ENCODE results near the gene HSD17B8.
"Not testable (repeated sequence)": the region's sequence is repeated elsewhere in the genome, so short reads cannot be mapped to it uniquely, and the experiment has no call there.

The HSD17B8 gene

DNA sequence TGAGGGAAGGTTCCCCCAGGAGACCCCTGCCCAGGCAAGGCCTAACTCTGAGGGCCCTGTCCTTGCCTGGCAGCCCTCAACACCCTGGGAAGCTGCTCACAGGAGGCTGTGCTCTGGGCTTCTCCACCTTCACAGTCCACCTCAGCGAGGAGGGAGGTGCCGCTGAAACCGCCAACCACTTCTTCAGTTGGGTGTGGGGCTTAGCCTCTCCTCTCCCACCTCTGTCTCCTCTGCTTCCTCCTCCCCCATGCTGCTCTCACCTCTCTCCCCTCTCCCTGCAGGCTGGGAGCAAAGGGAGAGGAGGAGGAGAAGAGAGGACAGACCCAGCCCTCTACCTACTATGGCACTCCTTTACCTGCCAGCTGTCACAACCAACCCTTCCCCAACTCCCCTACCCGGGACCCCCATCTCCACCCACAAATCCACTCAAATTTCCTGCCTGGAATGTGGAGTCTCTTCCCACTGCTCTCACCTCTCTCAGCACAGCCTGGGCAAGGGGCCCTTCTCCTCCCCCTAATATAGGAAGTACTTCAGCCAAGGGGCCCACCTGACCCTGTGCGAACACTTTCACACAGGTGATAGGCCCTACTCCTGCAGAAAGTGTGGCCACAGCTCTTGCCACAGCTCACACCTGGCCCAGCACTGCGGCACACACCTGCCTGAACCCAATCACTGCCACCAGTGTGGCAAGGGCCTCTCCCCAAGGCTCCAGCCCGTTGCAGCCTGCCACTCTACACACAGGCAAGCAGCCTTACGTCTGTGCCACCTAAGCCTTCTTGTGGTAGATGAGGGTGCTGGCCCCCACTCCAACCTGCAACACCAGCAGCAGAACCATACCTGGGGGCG is 11.0 kb downstream of the HSD17B8 start:
- no peak for DNase-seq (ENCODE audit: low spot score)
- TF ChIP-seq, protein P1, sequence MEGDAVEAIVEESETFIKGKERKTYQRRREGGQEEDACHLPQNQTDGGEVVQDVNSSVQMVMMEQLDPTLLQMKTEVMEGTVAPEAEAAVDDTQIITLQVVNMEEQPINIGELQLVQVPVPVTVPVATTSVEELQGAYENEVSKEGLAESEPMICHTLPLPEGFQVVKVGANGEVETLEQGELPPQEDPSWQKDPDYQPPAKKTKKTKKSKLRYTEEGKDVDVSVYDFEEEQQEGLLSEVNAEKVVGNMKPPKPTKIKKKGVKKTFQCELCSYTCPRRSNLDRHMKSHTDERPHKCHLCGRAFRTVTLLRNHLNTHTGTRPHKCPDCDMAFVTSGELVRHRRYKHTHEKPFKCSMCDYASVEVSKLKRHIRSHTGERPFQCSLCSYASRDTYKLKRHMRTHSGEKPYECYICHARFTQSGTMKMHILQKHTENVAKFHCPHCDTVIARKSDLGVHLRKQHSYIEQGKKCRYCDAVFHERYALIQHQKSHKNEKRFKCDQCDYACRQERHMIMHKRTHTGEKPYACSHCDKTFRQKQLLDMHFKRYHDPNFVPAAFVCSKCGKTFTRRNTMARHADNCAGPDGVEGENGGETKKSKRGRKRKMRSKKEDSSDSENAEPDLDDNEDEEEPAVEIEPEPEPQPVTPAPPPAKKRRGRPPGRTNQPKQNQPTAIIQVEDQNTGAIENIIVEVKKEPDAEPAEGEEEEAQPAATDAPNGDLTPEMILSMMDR (IDR thresholded peaks at IDR 0.05; ENCODE audit: extremely low read depth, insufficient read depth, missing control alignments) = no peak
- in situ Hi-C loops (cut with MboI; ENCODE audit: low pct_unique_long_range_greater_than_20kb, low sequenced_read_pairs, unreplicated experiment) = no loop called here

DNA sequence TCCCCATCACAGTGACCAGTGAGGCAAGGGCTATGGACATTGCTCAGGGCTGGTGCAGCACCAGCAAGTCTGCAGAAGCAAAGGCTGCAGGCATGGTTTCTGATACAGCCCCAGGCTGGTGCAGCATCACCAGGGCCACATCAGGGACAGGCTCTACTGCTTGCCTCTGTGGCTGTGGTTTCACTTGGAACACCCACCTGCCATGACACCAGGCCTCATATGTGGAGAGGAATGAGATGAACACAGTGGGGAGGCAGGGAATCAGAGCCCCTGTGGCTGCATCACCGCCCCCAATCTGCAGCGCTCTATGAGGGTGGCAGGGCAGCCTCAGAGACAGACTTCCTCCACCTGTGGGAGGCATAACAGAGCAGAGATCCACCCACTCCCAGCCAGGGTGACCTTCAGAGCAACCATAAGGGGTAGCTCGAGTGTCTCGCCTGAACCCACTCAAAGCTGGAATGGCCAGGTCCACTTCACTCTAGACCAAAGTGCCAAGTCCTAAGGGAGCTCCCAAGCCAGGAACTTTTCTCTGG is 11.7 kb downstream of the HSD17B8 start:
- DNase-seq (ENCODE audit: low spot score) = no peak
- TF ChIP-seq, protein P1 (IDR thresholded peaks at IDR 0.05; ENCODE audit: extremely low read depth, insufficient read depth, missing control alignments) = no peak
- in situ Hi-C loops (cut with MboI; ENCODE audit: low pct_unique_long_range_greater_than_20kb, low sequenced_read_pairs, unreplicated experiment) = no loop called here

DNA sequence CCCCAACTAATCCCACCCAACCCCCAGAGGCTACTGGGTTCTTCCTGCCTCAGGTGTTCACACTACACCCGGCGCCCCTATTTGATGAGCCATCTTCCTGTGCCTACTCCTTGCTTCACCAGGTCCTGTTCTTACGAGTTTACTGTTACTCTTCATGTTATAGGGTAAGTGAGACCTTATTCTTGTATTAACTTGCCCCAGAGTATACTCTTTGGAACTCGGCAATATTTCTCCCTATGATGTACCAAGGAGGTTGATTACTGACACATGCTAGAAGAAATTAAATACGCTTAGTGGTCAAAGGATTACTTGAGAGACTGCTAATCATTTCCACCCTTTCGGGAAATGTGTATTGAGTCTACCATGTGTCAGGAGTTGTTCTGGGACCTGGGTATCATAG is 12.8 kb downstream of the HSD17B8 start:
- TF ChIP-seq, protein P1 (IDR thresholded peaks at IDR 0.05; ENCODE audit: extremely low read depth, insufficient read depth, missing control alignments) = no peak
- DNase-seq (ENCODE audit: low spot score) = no peak
- in situ Hi-C loops (cut with MboI; ENCODE audit: low pct_unique_long_range_greater_than_20kb, low sequenced_read_pairs, unreplicated experiment) = no loop called here

DNA sequence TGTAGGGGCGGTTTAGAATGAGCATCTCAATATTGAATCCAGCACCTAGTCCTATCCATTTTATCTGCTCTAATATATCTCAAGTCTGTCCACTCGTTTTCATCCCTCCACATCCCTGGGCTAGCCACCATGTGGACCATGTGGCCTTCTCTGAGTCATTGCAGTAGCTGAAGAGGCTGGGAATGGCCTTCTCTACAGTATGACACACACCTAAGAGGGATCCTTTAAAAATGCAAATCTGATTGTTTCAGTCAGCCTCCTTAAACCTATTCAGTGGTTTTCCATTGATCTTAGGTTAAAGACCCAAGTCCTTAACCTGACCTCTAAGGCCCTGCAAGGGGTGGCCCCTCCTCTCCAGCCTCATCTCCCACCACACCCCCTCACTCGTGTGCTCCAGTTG is 13.2 kb downstream of the HSD17B8 start:
- no peak for DNase-seq (ENCODE audit: low spot score)
- in situ Hi-C loops (cut with MboI; ENCODE audit: low pct_unique_long_range_greater_than_20kb, low sequenced_read_pairs, unreplicated experiment) = no loop called here
- TF ChIP-seq, protein P1 (IDR thresholded peaks at IDR 0.05; ENCODE audit: extremely low read depth, insufficient read depth, missing control alignments) = no peak

DNA sequence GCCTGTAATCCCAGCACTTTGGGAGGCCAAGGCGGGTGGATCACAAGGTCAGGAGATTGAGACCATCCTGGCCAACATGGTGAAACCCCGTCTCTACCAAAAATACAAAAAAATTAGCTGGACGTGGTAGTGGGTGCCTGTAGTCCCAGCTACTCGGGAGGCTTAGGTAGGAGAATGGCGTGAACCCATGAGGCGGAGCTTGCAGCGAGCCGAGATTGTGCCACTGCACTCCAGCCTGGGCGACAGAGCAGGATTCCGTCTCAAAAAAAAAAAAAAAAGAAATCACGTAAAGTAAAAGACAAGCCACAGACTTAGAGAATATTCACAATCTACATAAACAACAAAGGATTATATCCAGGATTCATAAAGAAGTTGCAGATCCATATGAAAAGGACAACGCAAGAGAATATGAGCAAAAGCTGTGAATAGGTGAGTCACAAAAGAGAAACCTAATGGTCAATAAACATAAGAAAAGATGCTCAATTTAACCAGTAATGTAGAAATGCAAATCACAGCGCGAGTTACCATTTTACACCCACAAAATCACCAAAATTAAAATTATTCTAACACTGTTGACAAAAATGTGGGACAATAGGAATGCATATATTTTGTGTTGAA is 22.2 kb downstream of the HSD17B8 start:
- in situ Hi-C loops (cut with MboI; ENCODE audit: low pct_unique_long_range_greater_than_20kb, low sequenced_read_pairs, unreplicated experiment); DNase-seq (ENCODE audit: low spot score): not testable (repeated sequence)

DNA sequence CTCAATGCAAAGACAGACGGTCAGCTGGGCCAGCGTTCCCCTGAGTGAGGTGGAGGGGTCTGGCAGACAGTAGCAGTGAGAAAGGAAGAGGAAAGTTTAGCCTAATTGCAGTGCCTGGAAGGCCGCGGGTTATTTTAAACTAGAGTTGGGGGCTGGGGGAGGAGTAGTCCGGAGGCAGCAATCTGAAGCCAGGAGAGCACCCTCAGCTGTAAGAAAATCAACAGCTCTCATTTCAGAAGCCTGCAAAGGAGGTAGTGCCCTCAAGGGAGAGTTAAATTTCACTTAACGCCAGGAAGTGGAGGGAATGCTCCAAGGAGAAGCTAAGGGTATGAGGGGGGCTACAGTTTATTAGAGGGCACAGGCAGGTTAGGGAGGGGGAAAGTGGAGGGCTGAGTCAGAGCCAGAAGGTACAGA is 30.8 kb downstream of the HSD17B8 start:
- DNase-seq (ENCODE audit: low spot score) = no peak
- in situ Hi-C loops (cut with MboI; ENCODE audit: low pct_unique_long_range_greater_than_20kb, low sequenced_read_pairs, unreplicated experiment) = no loop called here
- TF ChIP-seq, protein P1 (IDR thresholded peaks at IDR 0.05; ENCODE audit: extremely low read depth, insufficient read depth, missing control alignments) = no peak

DNA sequence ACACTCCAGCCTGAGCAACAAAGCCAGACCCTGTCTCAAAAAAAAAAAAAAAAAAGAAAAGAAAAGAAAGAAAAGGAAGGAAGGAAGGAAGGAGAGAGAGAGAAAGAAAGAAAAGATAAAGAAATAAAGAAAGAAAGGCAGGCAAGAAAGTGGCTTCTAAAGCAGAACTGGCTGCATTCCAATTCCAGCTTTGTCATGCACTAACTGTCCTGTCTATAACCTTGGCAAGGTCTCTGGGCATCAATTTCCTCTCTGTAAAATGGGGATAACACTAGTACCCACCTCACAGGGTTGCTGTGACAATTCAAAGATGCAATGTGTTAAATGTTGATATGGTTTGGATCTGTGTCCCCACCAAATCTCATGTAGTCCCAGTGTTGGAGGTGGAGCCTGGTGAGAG is 31.9 kb downstream of the HSD17B8 start:
- TF ChIP-seq, protein P1 (IDR thresholded peaks at IDR 0.05; ENCODE audit: extremely low read depth, insufficient read depth, missing control alignments) = no peak
- in situ Hi-C loops (cut with MboI; ENCODE audit: low pct_unique_long_range_greater_than_20kb, low sequenced_read_pairs, unreplicated experiment) = no loop called here
- no peak for DNase-seq (ENCODE audit: low spot score)

All from GM13977 (cell line).